MM.1S (cell line): ENCODE data around the gene BDH2.

Source experiments
- DNase-seq: peaks from one replicate; pipeline ENCODE4 v3.0.0-alpha.2; 2015
- H2AFZ ChIP-seq: fragments of 300-600 bp; sonication (generic); 2 replicates; pipeline ENCODE4 v1.6.0; 2016; ENCODE audit warnings: antibody characterized with exemption, low read length
- H3F3A ChIP-seq: fragments of 300-600 bp; sonication (generic); 2 replicates; pipeline ENCODE4 v1.6.1; 2016; ENCODE audit warnings: mild to moderate bottlenecking, antibody characterized with exemption, low read length, moderate library complexity, mixed read lengths; ENCODE audit not compliant: insufficient read depth
- H3K27ac ChIP-seq: fragments of 300-600 bp; sonication (generic); 2 replicates; pipeline ENCODE4 v1.5.1; 2016; ENCODE audit warnings: mild to moderate bottlenecking, low read length
- H3K27me3 ChIP-seq: fragments of 300-600 bp; sonication (generic); replicated peaks from 2 replicates; pipeline ENCODE4 v1.6.0; 2016; ENCODE audit warnings: low read length; ENCODE audit not compliant: insufficient read depth
- H3K36me3 ChIP-seq: fragments of 300-600 bp; sonication (generic); replicated peaks from 2 replicates; pipeline ENCODE4 v1.6.1; 2016; ENCODE audit warnings: mild to moderate bottlenecking, low read length, mixed read lengths; ENCODE audit not compliant: insufficient read depth
- H3K4me1 ChIP-seq: fragments of 300-600 bp; sonication (generic); 2 replicates; pipeline ENCODE4 v1.6.1; 2016; ENCODE audit warnings: low read length, mixed read lengths
- H3K4me2 ChIP-seq: fragments of 300-600 bp; sonication (generic); 2 replicates; pipeline ENCODE4 v1.6.0; 2016; ENCODE audit warnings: low read depth, low read length
- H3K4me3 ChIP-seq: fragments of 300-600 bp; sonication (generic); 2 replicates; pipeline ENCODE4 v1.5.1; 2016; ENCODE audit warnings: low read length, mixed read lengths
- H3K79me2 ChIP-seq: fragments of 300-600 bp; sonication (generic); 2 replicates; pipeline ENCODE4 v1.6.1; 2016; ENCODE audit warnings: mixed run types, low read length, mixed read lengths
- H3K9ac ChIP-seq: fragments of 300-600 bp; sonication (generic); 2 replicates; pipeline ENCODE4 v1.6.1; 2016; ENCODE audit warnings: low read length, mixed read lengths
- H3K9me2 ChIP-seq: fragments of 300-600 bp; sonication (generic); replicated peaks from 2 replicates; pipeline ENCODE4 v1.6.1; 2016; ENCODE audit warnings: mild to moderate bottlenecking, low read length, mixed read lengths; ENCODE audit not compliant: insufficient read depth
- H3K9me3 ChIP-seq: fragments of 300-600 bp; sonication (generic); replicated peaks from 2 replicates; pipeline ENCODE4 v1.6.1; 2016; ENCODE audit warnings: mild to moderate bottlenecking, low read length, mixed read lengths; ENCODE audit not compliant: insufficient read depth
- H4K20me1 ChIP-seq: fragments of 300-600 bp; sonication (generic); 2 replicates; pipeline ENCODE4 v1.6.1; 2016; ENCODE audit warnings: mild to moderate bottlenecking, low read length, moderate library complexity, mixed read lengths; ENCODE audit not compliant: insufficient read depth
- EZH2 ChIP-seq: fragments of 300-600 bp; sonication (generic); optimal IDR thresholded peaks from 2 replicates; pipeline ENCODE3; 2017; ENCODE audit warnings: low read depth, mild to moderate bottlenecking, antibody characterized with exemption, low read length, mixed read lengths
- EZH2phosphoT487 ChIP-seq: fragments of 300-600 bp; sonication (generic); IDR thresholded peaks from 2 replicates; pipeline ENCODE4 v1.6.1; 2018; ENCODE audit warnings: antibody characterized with exemption, low read length
- TF ChIP-seq, protein P1 (sequence below): fragments of 300-600 bp; sonication (generic); IDR thresholded peaks from 2 replicates; pipeline ENCODE4 v1.5.1; 2016; ENCODE audit warnings: antibody characterized with exemption, low read length, mixed read lengths

Gene BDH2

DNA sequence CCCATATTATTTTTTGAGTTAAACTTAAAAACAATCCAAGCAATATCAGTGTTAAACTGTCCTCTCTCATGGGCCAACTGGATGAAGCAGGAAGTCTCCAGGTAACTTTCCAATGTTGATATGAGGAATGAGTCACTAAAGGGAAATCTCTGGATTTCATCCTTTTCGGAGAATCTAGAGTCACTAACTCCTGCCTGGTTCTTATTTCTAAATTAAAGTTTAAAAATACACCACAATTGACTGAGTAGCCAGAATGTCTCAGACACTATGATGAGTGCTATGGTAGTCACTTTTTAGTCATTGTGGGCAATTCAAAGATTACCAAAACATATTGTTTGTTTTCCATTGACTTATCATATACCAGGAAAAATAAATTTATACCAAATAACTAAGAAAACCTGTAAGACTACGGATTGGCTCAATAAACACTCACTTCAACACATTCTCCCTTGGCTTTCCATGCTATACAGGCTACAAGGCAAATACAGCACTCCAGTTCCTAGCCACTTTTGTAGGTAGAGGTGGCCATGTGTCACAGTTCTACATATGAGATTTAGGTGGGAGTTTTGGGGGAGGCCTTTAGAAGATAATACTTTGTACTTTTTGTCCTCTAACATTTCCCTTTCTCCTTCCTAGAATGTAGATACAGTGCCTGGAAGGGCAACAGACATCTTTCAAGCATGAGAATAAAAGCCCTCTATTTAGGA is 31.6 kb downstream of the BDH2 start:
- Histone ChIP-seq H3K9me3 (no peaks in the 10 kb centered on the region), H3K27ac (no peak overlapping the region), H3K4me1 (0 out of 2 replicates have a peak, but pooled peaks cover 5% of the 10 kb centered on the region), H3K4me3 (no peak overlapping the region), H3K79me2 (peaks cover 36% of the 10 kb centered on the region), H2AFZ (no peak overlapping the region), H3K4me2 (no peak overlapping the region), H3K36me3 (0 out of 2 replicates have a peak, but pooled peaks cover 5% of the 10 kb centered on the region), H3F3A (no peaks in the 10 kb centered on the region), H3K27me3 (no peaks in the 10 kb centered on the region), H3K9ac (no peak overlapping the region), H3K9me2 (no peaks in the 10 kb centered on the region), H4K20me1 (no peaks in the 10 kb centered on the region; the same call in 1 of the 2 replicates)
- DNase-seq, result no peak
- no peak for TF ChIP-seq EZH2phosphoT487
- TF ChIP-seq, protein P1, sequence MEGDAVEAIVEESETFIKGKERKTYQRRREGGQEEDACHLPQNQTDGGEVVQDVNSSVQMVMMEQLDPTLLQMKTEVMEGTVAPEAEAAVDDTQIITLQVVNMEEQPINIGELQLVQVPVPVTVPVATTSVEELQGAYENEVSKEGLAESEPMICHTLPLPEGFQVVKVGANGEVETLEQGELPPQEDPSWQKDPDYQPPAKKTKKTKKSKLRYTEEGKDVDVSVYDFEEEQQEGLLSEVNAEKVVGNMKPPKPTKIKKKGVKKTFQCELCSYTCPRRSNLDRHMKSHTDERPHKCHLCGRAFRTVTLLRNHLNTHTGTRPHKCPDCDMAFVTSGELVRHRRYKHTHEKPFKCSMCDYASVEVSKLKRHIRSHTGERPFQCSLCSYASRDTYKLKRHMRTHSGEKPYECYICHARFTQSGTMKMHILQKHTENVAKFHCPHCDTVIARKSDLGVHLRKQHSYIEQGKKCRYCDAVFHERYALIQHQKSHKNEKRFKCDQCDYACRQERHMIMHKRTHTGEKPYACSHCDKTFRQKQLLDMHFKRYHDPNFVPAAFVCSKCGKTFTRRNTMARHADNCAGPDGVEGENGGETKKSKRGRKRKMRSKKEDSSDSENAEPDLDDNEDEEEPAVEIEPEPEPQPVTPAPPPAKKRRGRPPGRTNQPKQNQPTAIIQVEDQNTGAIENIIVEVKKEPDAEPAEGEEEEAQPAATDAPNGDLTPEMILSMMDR, result no peak
- no peak for TF ChIP-seq EZH2

DNA sequence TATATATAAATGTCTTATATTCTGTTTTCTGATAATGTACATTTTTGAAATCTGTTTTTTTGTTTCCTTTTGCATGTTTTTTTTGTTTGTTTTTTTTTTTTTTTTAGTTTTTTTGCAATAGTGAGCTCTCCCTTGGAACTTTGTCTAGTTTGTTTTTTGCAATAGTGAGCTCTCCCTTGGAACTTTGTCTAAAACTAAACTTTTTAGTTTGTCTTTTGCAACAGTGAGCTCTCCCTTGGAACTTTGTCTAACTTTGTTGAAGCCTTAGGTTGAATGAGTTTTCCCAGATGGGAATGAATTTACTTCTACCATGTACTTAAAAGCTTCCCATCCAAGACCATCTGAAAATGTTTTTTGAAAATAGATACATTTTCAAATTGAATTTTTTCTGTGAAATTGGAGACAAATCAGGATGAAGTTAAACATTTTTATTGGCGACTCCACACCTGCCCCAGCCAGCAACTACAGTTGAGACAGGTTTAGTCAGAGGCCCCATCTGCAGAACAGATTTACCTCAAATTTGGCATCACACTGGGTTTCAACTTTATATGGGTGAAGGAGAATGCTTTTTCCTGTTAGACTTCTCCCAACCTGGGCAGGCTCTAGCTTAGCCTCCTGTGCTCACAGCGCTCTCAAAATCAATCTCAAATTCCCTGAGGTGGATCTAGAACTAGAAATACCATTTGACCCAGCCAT is 39.0 kb downstream of the BDH2 start:
- Histone ChIP-seq H3K79me2 (no peaks in the 10 kb centered on the region), H4K20me1 (no peaks in the 10 kb centered on the region; the same call in 1 of the 2 replicates), H3K9me3 (no peaks in the 10 kb centered on the region), H3K27ac (no peak overlapping the region), H3K36me3 (0 out of 2 replicates have a peak, but pooled peaks cover 2% of the 10 kb centered on the region), H3K4me1 (no peaks in the 10 kb centered on the region), H3K27me3 (no peaks in the 10 kb centered on the region), H3K9me2 (no peaks in the 10 kb centered on the region), H2AFZ (no peak overlapping the region), H3F3A (no peaks in the 10 kb centered on the region), H3K9ac (no peak overlapping the region), H3K4me2 (no peak overlapping the region), H3K4me3 (no peak overlapping the region)
- DNase-seq, result no peak
- TF ChIP-seq, protein P1, result no peak
- no peak for TF ChIP-seq EZH2
- no peak for TF ChIP-seq EZH2phosphoT487

DNA sequence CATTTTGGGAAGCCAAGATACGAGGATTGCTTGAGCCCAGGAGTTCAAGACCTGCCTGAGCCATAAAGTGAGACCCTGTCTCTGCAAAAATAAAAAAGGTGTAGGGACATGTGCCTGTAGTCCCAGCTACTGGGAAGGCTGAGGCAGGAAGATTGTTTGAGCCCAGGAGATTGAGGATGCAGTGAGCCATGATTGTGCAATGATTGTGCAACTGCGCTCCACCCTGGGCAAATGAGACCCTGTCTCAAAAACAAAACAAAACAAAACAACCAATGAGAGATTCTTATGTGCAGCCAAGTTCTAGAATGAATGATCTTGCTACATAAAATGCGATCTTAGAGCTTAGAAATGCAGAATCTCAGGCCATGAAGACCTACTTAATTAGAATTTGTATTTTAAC is 45.6 kb downstream of the BDH2 start:
- no peak for TF ChIP-seq EZH2phosphoT487
- TF ChIP-seq, protein P1, result no peak
- TF ChIP-seq EZH2, result no peak
- no peaks in the 10 kb centered on the region for H3K4me1 ChIP-seq
- no peak overlapping the region for H2AFZ ChIP-seq
- H3K9me3 ChIP-seq, result no peaks in the 10 kb centered on the region
- H4K20me1 ChIP-seq, result no peaks in the 10 kb centered on the region
- H3F3A ChIP-seq, result no peaks in the 10 kb centered on the region
- H3K36me3 ChIP-seq, result 0 out of 2 replicates have a peak, but pooled peaks cover 3% of the 10 kb centered on the region
- H3K27me3 ChIP-seq, result no peaks in the 10 kb centered on the region
- H3K4me3 ChIP-seq, result no peak overlapping the region
- no peak for DNase-seq
- H3K9me2 ChIP-seq, result no peaks in the 10 kb centered on the region
- H3K79me2 ChIP-seq, result no peaks in the 10 kb centered on the region
- H3K4me2 ChIP-seq, result no peak overlapping the region
- no peak overlapping the region for H3K9ac ChIP-seq
- no peak overlapping the region for H3K27ac ChIP-seq
